Measurements from ENCODE around the gene PLA2G4F.

The PLA2G4F gene

GRCh38 chr15:42146551-42147430 is 9.6 kb downstream of the PLA2G4F start:
- DNase-seq (ENCODE audit: low read depth) = no peak

GRCh38 chr15:42145546-42146455 is 10.6 kb downstream of the PLA2G4F start:
- no peak for DNase-seq (ENCODE audit: low read depth)

GRCh38 chr15:42144841-42145375 is 11.5 kb downstream of the PLA2G4F start:
- DNase-seq (ENCODE audit: low read depth) = no peak

- no peak for DNase-seq (ENCODE audit: low read depth)
Measured at GRCh38 chr15:42143866-42144625, 12.4 kb downstream of the PLA2G4F start.

- no peak for DNase-seq (ENCODE audit: low read depth)
Measured at GRCh38 chr15:42143356-42143755, 13.1 kb downstream of the PLA2G4F start.

GRCh38 chr15:42141795-42142667 is 14.4 kb downstream of the PLA2G4F start:
- DNase-seq (ENCODE audit: low read depth) = no peak

GRCh38 chr15:42141246-42141645 is 15.2 kb downstream of the PLA2G4F start:
- DNase-seq (ENCODE audit: low read depth) = no peak

GRCh38 chr15:42140383-42141070 is 15.9 kb downstream of the PLA2G4F start:
- DNase-seq (ENCODE audit: low read depth) = no peak

- no peak for DNase-seq (ENCODE audit: low read depth)
Measured at GRCh38 chr15:42139596-42139995, 16.8 kb downstream of the PLA2G4F start.

- DNase-seq (ENCODE audit: low read depth) = no peak
Measured at GRCh38 chr15:42138968-42139386, 17.5 kb downstream of the PLA2G4F start.

GRCh38 chr15:42138411-42138810 is 18.0 kb downstream of the PLA2G4F start:
- DNase-seq (ENCODE audit: low read depth) = no peak

- DNase-seq (ENCODE audit: low read depth) = no peak
Measured at GRCh38 chr15:42137461-42138261, 18.8 kb downstream of the PLA2G4F start.

GRCh38 chr15:42136513-42136912 is 19.9 kb downstream of the PLA2G4F start:
- DNase-seq (ENCODE audit: low read depth) = no peak

GRCh38 chr15:42135351-42135750 is 21.1 kb downstream of the PLA2G4F start:
- no peak for DNase-seq (ENCODE audit: low read depth)

GRCh38 chr15:42134617-42135245 is 21.7 kb downstream of the PLA2G4F start:
- no peak for DNase-seq (ENCODE audit: low read depth)

GRCh38 chr15:42133886-42134502 is 22.4 kb downstream of the PLA2G4F start:
- no peak for DNase-seq (ENCODE audit: low read depth)

GRCh38 chr15:42133356-42133755 is 23.1 kb downstream of the PLA2G4F start:
- DNase-seq (ENCODE audit: low read depth) = no peak

All from T-helper 22 cell (primary cell).